ENCODE data around the gene COL11A2.

COL11A2 gene

GRCh38 chr6:33215271-33216116 is 23.2 kb upstream of the COL11A2 start:
- DNase-seq (ENCODE audit: low read depth, low spot score) = no peak
- H3K36me3 ChIP-seq (ENCODE audit: control insufficient read depth, insufficient read depth, low read length) = no peaks in the 10 kb centered on the region
- H3K27me3 ChIP-seq (ENCODE audit: control insufficient read depth, insufficient read depth, low read length) = peaks cover 68% of the 10 kb centered on the region
- peaks cover 2% of the 10 kb centered on the region; the same call in 1 of the 2 replicates for H3K4me1 ChIP-seq (ENCODE audit: control insufficient read depth, insufficient read depth, low read length)
- no peaks in the 10 kb centered on the region for H3K9me3 ChIP-seq (ENCODE audit: control insufficient read depth, insufficient read depth, low read length)
- H3K27ac ChIP-seq (ENCODE audit: low read length) = no peak overlapping the region
- no CpG with 5 or more reads among the region's 9 CpGs for WGBS (ENCODE audit: insufficient coverage, insufficient read length)
- H3K4me3 ChIP-seq (ENCODE audit: low read length) = no peak overlapping the region

GRCh38 chr6:33213989-33214335 is 21.7 kb upstream of the COL11A2 start:
- H3K27ac ChIP-seq (ENCODE audit: low read length) = no peak overlapping the region

GRCh38 chr6:33213166-33213988 is 21.1 kb upstream of the COL11A2 start:
- H3K4me1 ChIP-seq (ENCODE audit: control insufficient read depth, insufficient read depth, low read length) = peaks cover 2% of the 10 kb centered on the region; the same call in 1 of the 2 replicates
- H3K36me3 ChIP-seq (ENCODE audit: control insufficient read depth, insufficient read depth, low read length) = no peaks in the 10 kb centered on the region
- H3K27me3 ChIP-seq (ENCODE audit: control insufficient read depth, insufficient read depth, low read length) = peaks cover 60% of the 10 kb centered on the region
- DNase-seq (ENCODE audit: low read depth, low spot score) = no peak
- H3K4me3 ChIP-seq (ENCODE audit: low read length) = peak overlapping the region; percentile 56
- no peak overlapping the region for H3K27ac ChIP-seq (ENCODE audit: low read length)
- H3K9me3 ChIP-seq (ENCODE audit: control insufficient read depth, insufficient read depth, low read length) = no peaks in the 10 kb centered on the region
- WGBS (ENCODE audit: insufficient coverage, insufficient read length) = no CpG with 5 or more reads among the region's 43 CpGs

More at GRCh38 chr6:33213989-33214335, 21.7 kb upstream of the COL11A2 start:
- Histone ChIP-seq H3K4me1 (ENCODE audit: control insufficient read depth, insufficient read depth, low read length) (peaks cover 2% of the 10 kb centered on the region; the same call in 1 of the 2 replicates), H3K4me3 (ENCODE audit: low read length) (peak overlapping the region; percentile 56; the same call in 1 of the 2 replicates), H3K9me3 (ENCODE audit: control insufficient read depth, insufficient read depth, low read length) (no peaks in the 10 kb centered on the region), H3K27me3 (ENCODE audit: control insufficient read depth, insufficient read depth, low read length) (peaks cover 65% of the 10 kb centered on the region), H3K36me3 (ENCODE audit: control insufficient read depth, insufficient read depth, low read length) (no peaks in the 10 kb centered on the region)
- no peak for DNase-seq (ENCODE audit: low read depth, low spot score)
- WGBS (ENCODE audit: insufficient coverage, insufficient read length) = no CpG with 5 or more reads among the region's 9 CpGs

GRCh38 chr6:33212857-33213165 is 20.5 kb upstream of the COL11A2 start:
- no peak overlapping the region for H3K27ac ChIP-seq (ENCODE audit: low read length)
- no peaks in the 10 kb centered on the region for H3K9me3 ChIP-seq (ENCODE audit: control insufficient read depth, insufficient read depth, low read length)
- H3K4me1 ChIP-seq (ENCODE audit: control insufficient read depth, insufficient read depth, low read length) = peaks cover 2% of the 10 kb centered on the region; the same call in 1 of the 2 replicates
- peaks cover 54% of the 10 kb centered on the region for H3K27me3 ChIP-seq (ENCODE audit: control insufficient read depth, insufficient read depth, low read length)
- H3K36me3 ChIP-seq (ENCODE audit: control insufficient read depth, insufficient read depth, low read length) = no peaks in the 10 kb centered on the region
- DNase-seq (ENCODE audit: low read depth, low spot score) = no peak
- no CpG with 5 or more reads among the region's 6 CpGs for WGBS (ENCODE audit: insufficient coverage, insufficient read length)
- peak overlapping the region; percentile 56; the same call in 1 of the 2 replicates for H3K4me3 ChIP-seq (ENCODE audit: low read length)

GRCh38 chr6:33211666-33212422 is 19.6 kb upstream of the COL11A2 start:
- peaks cover 47% of the 10 kb centered on the region for H3K27me3 ChIP-seq (ENCODE audit: control insufficient read depth, insufficient read depth, low read length)
- no peaks in the 10 kb centered on the region for H3K36me3 ChIP-seq (ENCODE audit: control insufficient read depth, insufficient read depth, low read length)
- DNase-seq (ENCODE audit: low read depth, low spot score) = no peak
- no peak overlapping the region for H3K27ac ChIP-seq (ENCODE audit: low read length)
- no peak overlapping the region for H3K4me3 ChIP-seq (ENCODE audit: low read length)
- no peaks in the 10 kb centered on the region for H3K9me3 ChIP-seq (ENCODE audit: control insufficient read depth, insufficient read depth, low read length)
- whole genome bisulfite sequencing (ENCODE audit: insufficient coverage, insufficient read length) = 94% methylated on average over 2 of the region's 18 CpGs
- peaks cover 2% of the 10 kb centered on the region; the same call in 1 of the 2 replicates for H3K4me1 ChIP-seq (ENCODE audit: control insufficient read depth, insufficient read depth, low read length)

GRCh38 chr6:33211136-33211535 is 18.9 kb upstream of the COL11A2 start:
- WGBS (ENCODE audit: insufficient coverage, insufficient read length) = no CpG with 5 or more reads among the region's 17 CpGs
- Histone ChIP-seq H3K9me3 (ENCODE audit: control insufficient read depth, insufficient read depth, low read length) (no peaks in the 10 kb centered on the region), H3K4me1 (ENCODE audit: control insufficient read depth, insufficient read depth, low read length) (peaks cover 2% of the 10 kb centered on the region; the same call in 1 of the 2 replicates), H3K27me3 (ENCODE audit: control insufficient read depth, insufficient read depth, low read length) (peaks cover 47% of the 10 kb centered on the region), H3K27ac (ENCODE audit: low read length) (no peak overlapping the region), H3K36me3 (ENCODE audit: control insufficient read depth, insufficient read depth, low read length) (no peaks in the 10 kb centered on the region), H3K4me3 (ENCODE audit: low read length) (no peak overlapping the region)
- no peak for DNase-seq (ENCODE audit: low read depth, low spot score)

GRCh38 chr6:33209856-33210255 is 17.6 kb upstream of the COL11A2 start:
- H3K4me3 ChIP-seq (ENCODE audit: low read length) = no peak overlapping the region
- H3K27ac ChIP-seq (ENCODE audit: low read length) = no peak overlapping the region
- H3K27me3 ChIP-seq (ENCODE audit: control insufficient read depth, insufficient read depth, low read length) = peaks cover 36% of the 10 kb centered on the region
- no peaks in the 10 kb centered on the region for H3K9me3 ChIP-seq (ENCODE audit: control insufficient read depth, insufficient read depth, low read length)
- no peaks in the 10 kb centered on the region for H3K36me3 ChIP-seq (ENCODE audit: control insufficient read depth, insufficient read depth, low read length)
- WGBS (ENCODE audit: insufficient coverage, insufficient read length) = no CpG with 5 or more reads among the region's 10 CpGs
- peaks cover 4% of the 10 kb centered on the region for H3K4me1 ChIP-seq (ENCODE audit: control insufficient read depth, insufficient read depth, low read length)
- DNase-seq (ENCODE audit: low read depth, low spot score) = no peak

- no peak for DNase-seq (ENCODE audit: low read depth, low spot score)
- H3K27me3 ChIP-seq (ENCODE audit: control insufficient read depth, insufficient read depth, low read length) = peaks cover 23% of the 10 kb centered on the region; the same call in 1 of the 2 replicates
- WGBS (ENCODE audit: insufficient coverage, insufficient read length) = no CpG with 5 or more reads among the region's 86 CpGs
- no peak within 1 kb of the TSS for H3K27ac ChIP-seq (ENCODE audit: low read length)
- peak within 1 kb of the TSS; percentile 99 for H3K4me3 ChIP-seq (ENCODE audit: low read length)
- H3K36me3 ChIP-seq (ENCODE audit: control insufficient read depth, insufficient read depth, low read length) = peaks cover 5% of the 10 kb centered on the region; the same call in 1 of the 2 replicates
- peaks cover 6% of the 10 kb centered on the region for H3K4me1 ChIP-seq (ENCODE audit: control insufficient read depth, insufficient read depth, low read length)
- no peaks in the 10 kb centered on the region for H3K9me3 ChIP-seq (ENCODE audit: control insufficient read depth, insufficient read depth, low read length)
These were observed 16.1 kb upstream of the COL11A2 start, which contains the start of gene RING1 for GRCh38 chr6:33208091-33208967. RING1 (plus strand) TSS chr6:33208500; CDS start chr6:33208823, 323 bp downstream.

- Histone ChIP-seq H3K27me3 (ENCODE audit: control insufficient read depth, insufficient read depth, low read length) (peaks cover 17% of the 10 kb centered on the region; the same call in 1 of the 2 replicates), H3K4me3 (ENCODE audit: low read length) (peak overlapping the region; percentile 99; the same call in 1 of the 2 replicates), H3K36me3 (ENCODE audit: control insufficient read depth, insufficient read depth, low read length) (peaks cover 8% of the 10 kb centered on the region; the same call in 1 of the 2 replicates), H3K27ac (ENCODE audit: low read length) (no peak overlapping the region), H3K4me1 (ENCODE audit: control insufficient read depth, insufficient read depth, low read length) (peaks cover 6% of the 10 kb centered on the region), H3K9me3 (ENCODE audit: control insufficient read depth, insufficient read depth, low read length) (no peaks in the 10 kb centered on the region)
- DNase-seq (ENCODE audit: low read depth, low spot score) = no peak
- WGBS (ENCODE audit: insufficient coverage, insufficient read length) = no CpG with 5 or more reads among the region's 29 CpGs
These were observed 15.4 kb upstream of the COL11A2 start for GRCh38 chr6:33207552-33208090.

Measured in iPS DF 6.9 (cell line).